Hematopoietic multipotent progenitor cell (in vitro differentiated cells): ENCODE data around the gene FLNB. TPM values are rescaled to one million over a fixed set of nuclear protein-coding genes. Genes with fewer than 3 reads are reported as not detected.

ENCODE experiments used
- DNase-seq, 3 donors: peaks; one replicate each; pipeline ENCODE4 v3.0.0-alpha.2; 2011 to 2015; ENCODE audit warnings: low read depth in 2 of 3, low spot score in 2 of 3
- total RNA-seq: library from RNA; depleted of rRNA; stranded (reverse); fragments of >200 nt; gene quantifications from one replicate; pipeline ENCODE4 v1.2.3, GENCODE V29; 2012

FLNB gene
- total RNA-seq, 1 donor, result 158 TPM

DNA sequence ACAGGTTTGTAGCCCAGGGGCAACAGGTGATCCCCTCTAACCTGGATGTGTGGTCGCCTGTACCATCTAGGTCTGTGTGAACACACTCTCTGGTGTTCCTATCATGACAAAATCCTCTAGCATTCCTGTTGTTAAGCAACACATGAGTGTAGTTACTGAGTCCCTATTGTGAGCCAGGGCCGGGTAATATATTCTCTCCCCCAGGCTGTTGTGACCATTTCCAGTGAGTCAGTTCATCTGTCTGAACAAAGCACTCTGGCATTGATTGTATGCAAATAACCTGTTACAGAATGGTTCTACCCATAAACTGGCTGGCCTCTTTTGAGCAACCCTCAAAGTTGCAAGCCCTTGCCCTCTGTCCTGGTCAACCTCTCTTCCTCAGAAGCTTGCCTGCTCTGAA lies 2.6 kb upstream of the FLNB start:
- no peak for DNase-seq

DNA sequence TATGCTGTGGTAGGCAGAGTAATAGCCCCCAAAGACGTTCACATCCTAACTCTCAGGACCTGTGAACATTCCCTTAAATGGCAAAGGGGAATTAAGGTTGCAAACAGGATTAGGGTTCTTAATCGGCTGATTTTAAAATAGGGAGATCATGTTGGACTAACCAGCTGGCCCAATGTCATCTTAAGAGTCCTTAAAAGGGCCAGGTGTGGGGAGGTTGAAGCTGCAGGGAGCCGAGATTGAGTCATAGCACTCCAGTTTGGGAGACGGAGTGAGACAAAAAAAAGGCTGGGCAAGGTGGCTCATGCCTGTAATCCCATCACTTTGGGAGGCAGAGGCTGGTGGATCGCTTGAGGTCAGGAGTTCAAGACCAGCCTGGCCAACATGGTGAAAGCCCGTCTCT lies 1.6 kb upstream of the FLNB start:
- DNase-seq, result no peak

DNA sequence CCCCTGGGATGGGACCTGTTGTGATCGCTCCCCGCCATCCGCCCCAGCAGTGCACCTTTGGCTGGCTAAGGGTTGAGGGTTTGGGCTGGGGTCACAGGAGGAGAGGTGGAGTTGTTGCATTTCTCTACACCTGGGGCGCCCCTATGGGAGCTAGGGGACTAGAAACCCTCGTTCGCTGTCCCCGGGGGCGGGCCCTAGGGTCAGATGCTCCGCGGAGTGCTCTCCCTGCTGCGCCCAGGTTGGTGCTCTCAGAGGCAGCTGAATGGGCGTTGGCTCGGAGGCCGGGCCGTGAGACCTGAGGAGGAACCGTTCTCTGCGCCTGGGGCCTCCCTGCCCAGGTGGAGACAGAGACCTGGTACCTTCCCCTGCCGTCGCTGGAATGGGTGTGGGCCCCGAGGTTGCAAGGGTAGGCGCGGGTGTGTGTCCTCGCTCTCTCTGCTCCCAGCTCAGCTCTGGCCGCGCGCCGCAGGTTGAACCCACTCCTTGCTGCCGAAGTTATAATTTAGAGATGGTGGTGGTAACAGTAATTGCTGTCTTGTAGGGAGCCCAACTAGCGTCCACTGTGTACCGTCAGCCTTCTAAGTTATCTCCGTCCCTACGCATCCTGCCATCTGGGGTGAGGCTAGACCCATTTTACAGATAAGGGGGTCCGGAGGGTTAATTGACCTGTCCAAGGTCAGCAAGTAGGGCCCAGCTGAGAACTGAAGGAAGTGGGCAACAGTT lies 965 bp downstream of the FLNB start:
- DNase-seq, result peak in 1 of 3 donors; percentile 24

DNA sequence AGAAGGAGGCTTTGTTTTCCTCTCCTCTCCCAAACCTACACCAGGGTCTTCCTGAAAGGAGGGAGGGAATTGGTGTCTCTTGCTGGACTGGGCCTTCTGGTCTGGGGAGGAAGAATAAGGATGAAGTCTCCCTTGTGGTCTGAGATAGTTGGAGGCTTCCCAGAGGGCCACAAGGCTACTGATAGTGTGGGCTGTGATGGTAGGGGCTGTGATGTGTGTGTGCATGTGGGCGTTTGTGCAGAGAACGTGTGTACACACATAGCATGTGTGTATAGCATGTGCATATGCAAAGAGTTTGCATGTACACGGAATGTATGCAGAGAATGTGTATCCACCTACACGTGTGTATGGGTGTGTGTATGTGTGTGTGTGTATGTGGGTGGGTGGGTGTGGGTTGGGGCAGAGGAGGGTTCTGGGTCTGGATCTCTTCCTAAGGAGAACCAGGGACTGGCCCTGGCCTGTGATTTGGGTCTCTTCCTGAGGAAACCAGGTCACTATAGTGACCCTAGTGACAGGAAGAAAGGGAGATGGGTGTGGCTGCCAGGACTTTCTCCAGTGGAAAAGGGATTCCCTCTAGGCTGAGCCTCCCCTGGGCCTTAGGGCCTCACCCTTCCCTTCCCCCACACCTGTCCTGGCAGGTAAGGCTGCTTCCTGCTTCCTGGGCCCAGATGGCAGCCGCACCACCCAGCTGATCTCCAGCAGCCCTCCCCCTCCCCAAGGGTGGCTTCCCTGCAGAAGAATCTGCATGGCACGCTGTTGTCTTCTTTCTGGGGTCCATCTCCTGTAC lies 1.7 kb downstream of the FLNB start:
- no peak for DNase-seq

DNA sequence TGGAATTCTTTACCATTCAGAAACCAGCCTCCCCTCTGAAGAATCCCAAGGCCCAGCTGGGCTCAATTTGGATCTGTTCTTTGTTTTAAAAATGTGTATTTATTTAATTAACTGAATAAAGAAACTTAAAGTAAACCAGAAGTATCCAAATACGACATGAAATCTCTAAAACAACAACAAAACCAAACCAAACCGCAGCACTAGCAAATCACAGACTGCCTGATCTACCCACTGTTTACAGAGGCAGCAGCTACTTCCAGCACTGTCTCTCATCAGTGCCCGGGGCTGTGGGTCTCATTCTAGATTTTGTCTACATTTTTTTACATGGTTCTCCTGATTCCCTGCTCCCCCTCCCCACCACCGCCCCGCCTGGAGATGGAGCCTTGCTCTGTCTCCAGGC lies 2.3 kb downstream of the FLNB start:
- no peak for DNase-seq

DNA sequence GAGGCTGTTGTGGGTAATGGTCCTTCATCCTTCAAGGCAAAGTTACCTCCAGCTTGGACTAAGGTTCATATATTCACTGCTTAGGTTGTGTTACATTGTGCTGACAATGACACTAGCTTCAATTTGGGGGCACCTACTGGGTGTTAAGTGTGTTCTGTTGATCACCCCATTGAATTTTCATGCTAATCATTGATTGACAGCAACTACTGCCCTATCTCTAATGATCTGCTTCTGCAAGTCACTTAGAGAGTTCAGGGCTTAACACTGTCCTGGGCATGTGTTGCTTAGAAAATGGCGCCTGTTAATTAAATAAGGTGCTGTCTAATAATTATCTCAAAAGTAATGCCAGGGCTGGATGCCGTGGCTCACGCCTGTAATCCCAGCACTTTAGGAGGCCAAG lies 3.4 kb downstream of the FLNB start:
- no peak for DNase-seq

DNA sequence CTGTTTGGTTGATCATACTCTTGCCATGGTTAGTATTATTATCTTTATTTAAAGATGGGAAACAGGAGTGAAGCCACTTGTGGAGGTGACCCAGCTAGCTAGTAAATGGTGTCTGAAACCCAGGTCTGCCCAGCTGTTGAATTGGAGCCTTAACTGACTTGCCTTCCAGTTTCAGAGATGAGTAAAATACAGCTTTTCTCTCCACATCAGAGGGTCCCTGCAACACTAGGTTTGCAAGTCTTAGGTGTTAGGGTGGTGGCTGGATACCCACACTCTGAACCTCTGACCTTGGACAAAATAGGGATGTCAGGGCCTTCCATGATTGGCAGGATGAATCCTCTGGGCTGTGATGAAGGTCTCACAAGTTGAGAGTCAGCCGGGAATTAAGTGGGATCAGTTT lies 4.1 kb downstream of the FLNB start:
- DNase-seq, result no peak

DNA sequence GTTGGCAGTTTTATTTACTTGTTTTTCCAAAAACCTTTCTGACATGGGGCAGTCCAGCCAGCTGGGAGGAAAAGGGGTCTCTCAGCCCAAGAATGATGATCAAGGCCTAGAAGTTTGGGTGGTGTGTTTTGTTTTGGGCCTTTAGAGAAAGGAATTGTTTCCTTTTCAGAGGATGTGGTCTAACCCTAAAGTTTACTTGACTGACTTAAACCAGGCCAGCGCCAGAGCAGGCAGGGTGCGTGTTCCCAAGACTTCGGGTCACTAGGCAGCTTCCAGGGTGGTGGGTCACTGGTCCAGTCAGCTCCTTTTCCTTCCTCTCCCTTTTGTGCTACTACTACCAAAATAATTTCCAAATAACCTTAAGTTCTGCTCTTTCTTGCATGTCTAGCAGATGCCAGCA lies 4.9 kb downstream of the FLNB start:
- no peak for DNase-seq

DNA sequence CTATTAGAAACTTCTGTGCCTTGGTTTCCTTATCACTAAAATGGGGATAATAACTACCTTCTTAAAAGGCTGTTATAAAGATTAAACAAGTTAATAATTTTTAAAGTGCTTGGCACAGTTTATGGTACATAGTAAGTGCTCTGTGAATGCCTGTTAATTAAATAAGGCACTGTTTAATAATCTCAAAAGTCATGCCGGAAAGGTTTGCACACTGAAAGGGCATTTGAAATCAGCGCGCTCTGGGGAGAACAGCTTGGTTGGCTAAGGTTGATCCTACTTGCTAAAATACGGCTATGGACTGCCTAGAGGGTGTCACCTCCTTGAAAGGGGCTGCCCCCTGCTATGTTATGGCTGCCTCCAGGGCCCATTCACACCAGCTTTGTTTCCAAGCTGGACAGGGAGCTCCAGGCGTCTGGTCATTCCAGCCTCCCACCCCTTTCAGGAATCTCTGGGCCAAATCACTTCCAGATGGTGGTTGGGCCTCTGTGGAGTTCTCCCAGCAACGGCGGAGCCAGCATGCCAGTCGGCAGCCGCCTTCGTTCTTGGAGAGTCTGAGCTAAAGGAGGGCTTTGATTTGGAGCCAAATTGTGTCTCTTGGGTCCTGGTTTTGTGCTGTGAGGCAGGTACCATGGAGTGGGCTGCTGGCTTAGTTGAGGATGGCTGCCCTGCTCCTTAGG lies 5.9 kb downstream of the FLNB start:
- DNase-seq, result no peak

DNA sequence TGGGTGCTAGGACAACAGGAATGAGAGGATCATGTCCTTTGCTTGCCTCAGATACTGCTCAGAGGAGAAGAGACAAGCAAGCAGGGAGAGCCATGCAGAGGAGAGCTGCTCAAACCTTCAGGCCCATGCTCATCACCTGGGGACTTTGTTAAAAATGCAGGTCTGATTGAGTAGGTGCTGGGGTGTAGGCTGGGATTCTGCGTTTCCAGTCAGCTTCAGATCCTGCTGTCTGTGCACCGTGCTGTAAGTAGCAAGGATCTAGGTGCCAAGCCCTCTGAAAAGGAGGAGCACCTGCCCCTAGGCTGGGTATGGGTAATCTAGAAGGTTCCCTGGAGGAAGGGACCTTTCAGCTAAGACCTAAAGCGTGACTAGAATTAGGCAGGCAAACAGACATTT lies 7.3 kb downstream of the FLNB start:
- no peak for DNase-seq

DNA sequence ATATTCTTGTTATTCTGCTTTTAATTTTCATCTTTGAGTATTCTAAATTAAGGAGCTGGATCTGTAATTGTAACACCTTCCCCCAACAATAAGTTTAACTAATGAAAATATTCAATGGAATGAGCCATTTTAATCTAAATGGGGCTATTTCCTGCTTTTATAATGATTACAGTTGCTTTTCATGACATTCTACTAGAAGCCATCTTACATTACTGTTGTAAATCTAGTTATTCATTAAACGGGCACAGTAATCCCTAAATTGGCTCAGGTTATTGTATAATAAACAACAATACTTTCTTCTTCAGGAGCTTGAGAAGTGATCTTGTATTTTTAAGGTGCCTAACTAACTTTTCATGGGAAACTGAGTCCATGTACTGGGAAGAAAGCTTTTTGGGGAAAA lies 8.5 kb downstream of the FLNB start:
- no peak for DNase-seq

DNA sequence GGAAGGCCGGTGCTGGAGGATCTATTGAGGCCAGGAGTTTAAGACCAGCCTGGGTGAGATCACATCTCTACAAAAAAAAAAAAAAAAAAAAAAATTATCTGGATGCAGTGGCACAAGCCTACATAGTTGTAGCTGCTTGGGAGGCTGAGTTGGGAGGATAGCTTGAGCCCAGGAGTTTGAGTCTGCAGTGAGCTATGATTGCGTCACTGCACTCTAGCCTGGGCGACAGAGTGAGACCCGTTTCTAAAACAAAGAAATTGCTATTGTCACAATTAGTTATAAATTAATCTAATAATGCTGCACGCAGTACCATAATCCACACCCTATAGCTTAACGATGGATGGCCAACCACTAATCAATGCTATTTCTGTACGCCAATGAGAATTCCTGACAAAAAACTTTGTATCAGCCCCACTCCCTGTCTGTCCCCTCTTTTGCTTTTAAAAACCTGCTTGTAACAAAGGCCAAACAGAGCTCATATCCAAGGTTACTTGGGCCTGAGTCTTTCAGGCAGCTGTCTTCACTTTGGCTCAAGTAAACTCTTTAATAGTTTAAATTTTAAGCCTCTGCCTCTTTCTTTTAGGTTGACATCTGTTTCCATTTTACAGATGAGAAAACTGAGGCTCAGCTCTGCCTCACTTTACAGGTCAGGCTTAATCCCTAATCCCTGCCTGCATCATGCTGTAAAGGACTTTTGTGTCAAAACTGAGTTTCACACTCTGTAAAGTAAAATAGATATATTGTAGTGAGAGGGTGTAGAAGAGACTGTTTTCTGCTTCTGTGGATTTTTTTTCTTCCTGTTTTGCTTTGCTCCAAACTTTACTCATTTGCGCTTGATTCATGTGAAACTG lies 10.9 kb downstream of the FLNB start:
- DNase-seq, result no peak

DNA sequence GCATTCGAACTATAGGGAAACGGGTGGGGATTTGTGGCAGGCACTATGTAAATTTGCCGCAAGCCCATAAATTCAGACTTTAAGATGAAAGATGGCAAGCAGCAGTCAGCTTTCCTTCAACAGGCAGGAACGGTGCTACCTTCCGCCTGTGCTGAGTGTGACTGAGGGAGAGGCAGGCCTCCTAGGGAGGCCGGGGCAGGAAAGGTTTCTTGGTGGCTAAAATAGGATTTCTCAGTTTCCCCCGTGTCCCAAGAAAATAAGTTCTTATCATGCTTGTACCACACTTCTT lies 12.5 kb downstream of the FLNB start:
- DNase-seq, result no peak

DNA sequence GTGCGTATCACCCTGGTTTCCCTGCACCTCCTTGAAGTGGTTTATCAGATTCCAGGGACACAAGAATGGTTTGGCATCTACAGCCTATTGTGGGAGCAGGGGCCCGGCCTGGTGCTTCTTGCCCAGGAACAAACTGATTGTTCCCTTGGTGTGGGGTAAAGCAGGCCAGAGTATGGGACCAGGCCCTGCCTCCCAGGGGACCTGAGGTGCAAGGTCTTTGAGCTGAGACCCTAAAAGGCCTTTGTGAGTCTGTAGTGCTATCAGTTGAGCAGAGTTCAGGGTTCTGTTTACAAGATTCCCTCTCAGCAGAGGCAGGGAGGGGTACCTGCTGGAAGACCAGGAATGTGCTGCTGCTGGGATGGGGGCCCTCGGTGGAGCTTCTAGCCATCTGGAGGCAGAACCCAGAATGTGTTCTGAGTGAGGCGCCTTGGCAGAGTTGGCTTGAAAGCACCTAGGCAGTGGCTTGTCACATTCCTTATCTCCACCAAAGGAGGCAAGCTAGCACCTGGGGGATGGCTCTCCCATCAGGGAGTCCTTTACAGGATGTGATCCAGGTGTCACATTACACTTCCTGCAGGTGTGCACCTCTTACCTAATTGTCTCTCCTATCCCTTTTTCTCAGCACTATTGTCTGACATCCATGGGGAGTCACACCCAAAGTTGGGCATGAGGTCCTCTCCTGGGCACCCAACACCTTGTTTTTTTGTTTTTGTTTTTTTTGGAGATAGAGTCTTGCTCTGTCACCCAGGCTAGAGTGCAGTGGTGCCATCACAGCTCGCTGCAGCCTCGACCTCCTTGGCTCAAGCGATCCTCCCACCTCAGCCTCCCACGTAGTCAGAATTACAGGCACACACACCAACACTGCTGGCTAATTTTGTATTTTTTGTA lies 13.1 kb downstream of the FLNB start:
- no peak for DNase-seq

DNA sequence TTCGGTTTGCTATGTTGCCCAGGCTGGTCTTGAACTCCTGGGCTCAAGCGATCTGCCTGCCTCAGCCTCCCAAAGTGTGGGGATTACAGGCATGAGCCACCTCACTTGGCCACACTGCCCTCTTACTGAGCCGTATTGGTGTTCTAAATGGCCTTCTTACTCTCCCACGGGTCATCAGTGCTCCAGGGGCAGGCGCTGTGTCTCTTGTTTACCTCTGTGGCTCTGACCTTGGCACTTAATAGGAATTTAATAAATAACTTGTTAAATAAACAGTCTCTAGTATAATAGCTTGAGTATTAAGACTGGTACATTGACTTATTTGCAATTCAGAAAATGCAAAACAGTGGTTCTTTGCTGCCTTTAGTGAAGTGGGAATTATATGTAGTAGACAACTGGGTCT lies 13.7 kb downstream of the FLNB start:
- no peak for DNase-seq

DNA sequence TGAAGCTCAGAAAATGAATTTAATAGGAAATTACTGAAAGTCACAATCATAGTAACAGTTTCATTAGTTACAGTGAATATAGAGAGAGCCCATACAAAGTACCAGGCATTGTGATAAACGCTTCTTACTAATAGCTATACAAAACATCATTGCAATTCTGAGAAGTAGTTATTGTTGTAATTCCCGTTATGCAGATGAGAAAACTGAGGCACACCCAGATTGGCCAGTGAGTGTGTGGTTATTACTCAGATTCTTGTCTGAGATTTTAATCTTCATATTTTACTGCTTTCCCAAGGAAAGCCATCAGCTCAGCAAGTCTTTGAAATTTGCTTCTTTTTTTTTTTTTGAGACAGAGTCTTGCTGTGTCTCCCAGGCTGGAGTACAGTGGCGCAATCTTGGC lies 14.3 kb downstream of the FLNB start:
- DNase-seq, result no peak

DNA sequence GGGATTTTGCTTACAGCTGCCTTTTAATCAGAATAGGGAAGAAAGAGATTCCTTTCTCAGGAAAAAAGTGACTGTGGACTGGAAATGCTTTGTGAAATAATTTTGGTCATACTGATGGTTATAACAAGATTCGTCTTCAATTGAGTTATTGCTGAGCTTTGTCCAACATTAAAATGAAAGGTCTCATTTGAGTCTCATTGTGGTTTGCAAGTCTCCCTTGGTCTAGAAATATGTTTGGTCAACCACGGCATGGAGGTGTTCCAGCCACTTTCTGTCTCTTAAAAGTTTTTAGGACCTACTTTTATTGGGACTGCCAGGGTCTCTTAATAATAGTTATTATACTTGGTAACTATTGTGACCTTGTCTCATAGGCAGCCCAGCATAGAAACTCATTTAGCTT lies 15.3 kb downstream of the FLNB start:
- DNase-seq, result no peak

DNA sequence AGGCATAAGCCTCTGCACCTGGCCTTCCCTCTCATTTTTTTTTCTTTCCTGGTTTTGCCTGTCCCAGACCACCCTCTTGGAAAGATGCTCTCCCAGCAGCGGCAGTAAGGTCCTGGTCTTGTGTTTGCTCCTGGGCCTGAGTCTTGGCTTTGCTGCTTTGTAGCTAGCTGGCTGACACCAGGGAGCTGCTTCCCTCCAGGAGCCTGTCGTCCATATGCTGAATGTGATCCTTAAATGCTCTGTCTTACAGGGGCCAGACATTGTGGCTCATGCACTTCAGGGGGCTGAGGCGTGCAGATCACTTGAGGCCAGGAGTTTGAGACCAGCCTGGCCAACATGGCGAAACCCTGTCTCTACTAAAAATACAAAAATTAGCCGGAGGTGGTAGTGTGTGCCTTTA lies 17.2 kb downstream of the FLNB start:
- no peak for DNase-seq

DNA sequence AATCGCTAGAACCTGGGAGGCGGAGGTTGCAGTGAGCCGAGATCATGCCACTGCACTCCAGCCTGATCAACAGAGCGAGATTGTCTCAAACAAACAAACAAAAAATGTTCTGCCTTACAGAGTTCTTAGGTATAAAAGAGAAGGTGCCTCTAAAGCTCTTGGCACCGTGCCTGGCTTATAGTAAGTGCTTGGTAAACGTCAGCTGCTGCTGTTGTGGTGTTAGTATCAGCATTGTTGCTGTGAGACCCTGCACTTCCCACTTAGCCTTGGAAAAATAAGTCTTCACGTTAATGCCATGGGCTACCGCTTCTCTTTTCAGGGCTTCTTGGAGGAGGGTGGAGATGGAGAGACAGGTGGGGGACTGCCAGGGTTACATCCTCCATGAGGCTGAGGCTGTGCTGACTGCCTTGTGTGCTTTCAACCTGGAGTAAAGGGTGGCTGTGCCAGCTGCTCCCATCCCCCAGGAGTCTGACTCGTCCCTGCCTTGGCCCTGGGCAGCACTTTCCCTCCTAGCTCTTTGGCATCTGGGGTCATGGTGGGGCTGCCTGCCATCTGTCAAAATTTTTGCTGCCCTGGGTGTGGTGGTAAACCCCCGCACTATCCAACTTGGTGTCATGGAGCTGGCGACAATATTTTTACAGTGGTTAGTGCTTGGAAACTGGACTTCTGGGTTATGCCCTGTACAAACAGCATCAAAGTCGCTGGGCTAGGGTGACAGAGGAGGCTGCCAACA lies 17.8 kb downstream of the FLNB start:
- DNase-seq, result peak in 1 of 3 donors; percentile 54

DNA sequence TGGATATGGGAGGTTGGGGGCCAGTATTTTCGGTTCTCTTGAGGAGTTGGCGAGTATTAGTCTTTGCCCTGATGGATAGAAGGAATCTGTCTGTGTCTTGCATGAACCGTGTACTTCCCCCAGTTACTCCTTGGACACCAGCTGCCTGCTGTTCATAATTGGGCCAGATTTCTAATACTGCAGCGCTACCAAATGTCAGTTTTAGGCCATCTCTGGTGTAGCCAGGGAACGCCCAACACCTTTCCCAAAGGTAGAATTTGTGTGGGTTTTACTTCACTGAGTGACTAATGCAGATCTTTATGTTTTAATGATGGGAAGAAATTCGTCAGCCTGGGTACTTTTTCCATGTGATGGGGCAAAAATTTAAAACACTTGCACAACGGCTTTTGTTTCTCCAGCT lies 18.4 kb downstream of the FLNB start:
- DNase-seq, result no peak
